ENCODE measurements around the gene HMG20B. TPM values are rescaled to one million over a fixed set of nuclear protein-coding genes. Genes with fewer than 3 reads are reported as not detected.

HMG20B gene
- total RNA-seq, 1 experiment from 2014 or later = 115 TPM

DNA sequence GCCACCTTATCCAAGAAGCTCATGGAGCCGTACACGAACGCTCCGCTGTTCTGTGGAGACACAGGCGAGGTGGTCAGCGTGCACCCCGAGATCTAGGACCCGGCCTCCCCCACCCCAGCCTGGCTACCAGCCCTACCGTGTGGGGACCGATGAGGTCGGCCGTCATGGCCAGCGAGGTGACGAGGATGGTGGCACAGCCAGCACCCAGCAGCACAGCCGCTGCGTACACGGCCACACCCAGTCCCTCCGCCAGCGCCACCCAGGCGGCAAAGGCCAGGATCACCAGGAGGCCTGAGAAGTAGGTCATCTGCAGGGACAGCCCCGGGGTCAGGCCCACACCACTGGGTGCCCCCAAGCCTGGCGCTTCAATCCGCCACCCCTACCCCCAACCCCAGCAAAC, 26.6 kb upstream of the HMG20B start:
- CTCF ChIA-PET = no interaction called here
- H3F3A ChIP-seq (ENCODE audit: insufficient read depth, low read depth) = peaks cover 4% of the 10 kb centered on the region; the same call in 1 of the 2 replicates
- no TSS peak for BruUV-seq (replicated peaks)
- no peak overlapping the region for H3K4me3 ChIP-seq
- no peak overlapping the region for H2AFZ ChIP-seq
- no peaks in the 10 kb centered on the region for H3K79me2 ChIP-seq (ENCODE audit: low read depth)
- no peaks in the 10 kb centered on the region for H3K9me2 ChIP-seq (ENCODE audit: insufficient read depth)
- POLR2A ChIA-PET (ENCODE audit: unreplicated experiment) = interaction anchor here (0.6 kb wide), 1 partner anchor 596 kb away, joined by 14 read pairs; no protein-coding TSS in a partner anchor
- no peak for DNase-seq
- intact Hi-C loops (cut with micrococcal nuclease; ENCODE audit: unreplicated experiment) = loop anchor here (5.0 kb wide), 1 partner anchor 661 kb away; no protein-coding TSS in a partner anchor
- no peaks in the 10 kb centered on the region for H3K27me3 ChIP-seq (ENCODE audit: insufficient read depth, low read depth)
- H3K36me3 ChIP-seq (ENCODE audit: low read depth) = no peaks in the 10 kb centered on the region
- H3K27ac ChIP-seq = no peak overlapping the region
- no peaks in the 10 kb centered on the region for H3K9me3 ChIP-seq (ENCODE audit: insufficient read depth, low read depth)
- H3K4me1 ChIP-seq (replicated peaks; ENCODE audit: insufficient read depth) = no peaks in the 10 kb centered on the region
- H3K4me2 ChIP-seq = no peak overlapping the region
- no peaks in the 10 kb centered on the region; the same call in 1 of the 2 replicates for H4K20me1 ChIP-seq (ENCODE audit: insufficient read depth)
- no peak for TF ChIP-seq EZH2 (IDR thresholded peaks at IDR 0.05; ENCODE audit: low read depth)
- TF ChIP-seq, protein P1, sequence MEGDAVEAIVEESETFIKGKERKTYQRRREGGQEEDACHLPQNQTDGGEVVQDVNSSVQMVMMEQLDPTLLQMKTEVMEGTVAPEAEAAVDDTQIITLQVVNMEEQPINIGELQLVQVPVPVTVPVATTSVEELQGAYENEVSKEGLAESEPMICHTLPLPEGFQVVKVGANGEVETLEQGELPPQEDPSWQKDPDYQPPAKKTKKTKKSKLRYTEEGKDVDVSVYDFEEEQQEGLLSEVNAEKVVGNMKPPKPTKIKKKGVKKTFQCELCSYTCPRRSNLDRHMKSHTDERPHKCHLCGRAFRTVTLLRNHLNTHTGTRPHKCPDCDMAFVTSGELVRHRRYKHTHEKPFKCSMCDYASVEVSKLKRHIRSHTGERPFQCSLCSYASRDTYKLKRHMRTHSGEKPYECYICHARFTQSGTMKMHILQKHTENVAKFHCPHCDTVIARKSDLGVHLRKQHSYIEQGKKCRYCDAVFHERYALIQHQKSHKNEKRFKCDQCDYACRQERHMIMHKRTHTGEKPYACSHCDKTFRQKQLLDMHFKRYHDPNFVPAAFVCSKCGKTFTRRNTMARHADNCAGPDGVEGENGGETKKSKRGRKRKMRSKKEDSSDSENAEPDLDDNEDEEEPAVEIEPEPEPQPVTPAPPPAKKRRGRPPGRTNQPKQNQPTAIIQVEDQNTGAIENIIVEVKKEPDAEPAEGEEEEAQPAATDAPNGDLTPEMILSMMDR (conservative IDR thresholded peaks at IDR 0.05) = no peak

DNA sequence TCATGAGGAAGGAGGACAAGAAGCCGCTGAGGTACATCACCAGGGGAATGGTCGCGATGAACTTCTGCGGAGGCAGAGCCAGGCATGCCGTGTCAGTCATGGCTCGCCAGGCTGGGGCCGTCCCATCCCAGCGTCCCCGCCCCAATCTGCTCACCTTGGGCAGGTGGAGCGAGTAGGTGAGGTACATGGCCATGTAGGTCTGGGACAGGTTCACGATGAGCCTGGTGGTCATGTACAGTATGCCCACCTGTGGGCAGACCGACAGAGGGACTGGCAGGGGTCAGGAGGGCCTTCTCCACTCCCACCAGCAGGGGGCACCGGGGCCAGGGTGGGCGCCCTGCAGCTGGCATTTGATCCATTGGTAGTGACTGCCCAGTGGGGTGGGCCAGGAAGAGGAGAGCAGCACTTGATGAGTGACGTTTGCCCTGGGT, 25.4 kb upstream of the HMG20B start:
- ChIA-PET CTCF (no interaction called here), POLR2A (ENCODE audit: unreplicated experiment) (interaction anchor here (0.6 kb wide), 1 partner anchor 16 kb away, joined by 3 read pairs; no protein-coding TSS in a partner anchor)
- H3K4me2 ChIP-seq = no peak overlapping the region
- no TSS peak for BruUV-seq (replicated peaks)
- no peaks in the 10 kb centered on the region for H3K36me3 ChIP-seq (ENCODE audit: low read depth)
- no peak overlapping the region for H3K4me3 ChIP-seq
- H2AFZ ChIP-seq = no peak overlapping the region
- intact Hi-C loops (cut with micrococcal nuclease; ENCODE audit: unreplicated experiment) = loop anchor here (5.0 kb wide), 1 partner anchor 660 kb away; no protein-coding TSS in a partner anchor
- H3K9me2 ChIP-seq (ENCODE audit: insufficient read depth) = no peaks in the 10 kb centered on the region
- no peaks in the 10 kb centered on the region; the same call in 1 of the 2 replicates for H4K20me1 ChIP-seq (ENCODE audit: insufficient read depth)
- H3K79me2 ChIP-seq (ENCODE audit: low read depth) = no peaks in the 10 kb centered on the region
- H3K9me3 ChIP-seq (ENCODE audit: insufficient read depth, low read depth) = no peaks in the 10 kb centered on the region
- no peaks in the 10 kb centered on the region for H3K27me3 ChIP-seq (ENCODE audit: insufficient read depth, low read depth)
- H3F3A ChIP-seq (ENCODE audit: insufficient read depth, low read depth) = no peaks in the 10 kb centered on the region
- no peaks in the 10 kb centered on the region for H3K4me1 ChIP-seq (replicated peaks; ENCODE audit: insufficient read depth)
- no peak overlapping the region for H3K27ac ChIP-seq
- no peak for DNase-seq
- no peak for TF ChIP-seq EZH2 (IDR thresholded peaks at IDR 0.05; ENCODE audit: low read depth)
- TF ChIP-seq, protein P1 (conservative IDR thresholded peaks at IDR 0.05) = peak; percentile 57; the same call in 1 of the 2 replicates

DNA sequence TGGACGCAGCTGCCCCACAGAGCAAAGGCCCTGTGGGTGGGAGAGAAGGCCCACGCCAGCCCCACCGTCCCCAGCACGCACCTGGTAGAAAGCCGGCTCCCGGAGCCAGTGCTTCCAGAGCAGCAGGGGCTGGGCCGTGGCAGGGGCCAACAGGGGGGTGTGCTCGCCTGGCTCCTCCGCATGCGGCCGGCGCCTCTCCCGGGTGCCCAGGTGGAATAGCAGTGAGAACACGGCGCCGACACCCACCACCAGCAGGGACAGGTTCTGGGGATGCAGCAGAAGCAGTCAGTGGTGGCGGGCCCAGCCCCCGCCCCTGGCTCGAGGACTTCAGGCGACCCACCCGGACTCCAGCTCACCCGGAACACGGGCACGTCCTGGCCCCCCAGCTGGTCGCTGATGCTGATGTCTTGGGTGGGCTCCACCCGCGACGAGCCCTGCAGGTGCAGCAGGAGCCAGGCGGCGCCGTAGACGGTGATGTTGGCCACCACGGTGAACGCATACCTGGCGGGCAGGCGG, 24.9 kb upstream of the HMG20B start:
- H3K4me3 ChIP-seq = no peak overlapping the region
- intact Hi-C loops (cut with micrococcal nuclease; ENCODE audit: unreplicated experiment) = loop anchor here (5.0 kb wide), 1 partner anchor 659 kb away; no protein-coding TSS in a partner anchor
- no peaks in the 10 kb centered on the region for H3K79me2 ChIP-seq (ENCODE audit: low read depth)
- POLR2A ChIA-PET (ENCODE audit: unreplicated experiment) = interaction anchor here (0.8 kb wide), 1 partner anchor 30 kb away, joined by 13 read pairs; no protein-coding TSS in a partner anchor
- H3K9me2 ChIP-seq (ENCODE audit: insufficient read depth) = no peaks in the 10 kb centered on the region
- H3F3A ChIP-seq (ENCODE audit: insufficient read depth, low read depth) = no peaks in the 10 kb centered on the region
- CTCF ChIA-PET = no interaction called here
- TF ChIP-seq, protein P1 (conservative IDR thresholded peaks at IDR 0.05) = peak; percentile 18; the same call in 1 of the 2 replicates
- no peak for TF ChIP-seq EZH2 (IDR thresholded peaks at IDR 0.05; ENCODE audit: low read depth)
- H3K36me3 ChIP-seq (ENCODE audit: low read depth) = no peaks in the 10 kb centered on the region
- no peaks in the 10 kb centered on the region for H3K4me1 ChIP-seq (replicated peaks; ENCODE audit: insufficient read depth)
- no peaks in the 10 kb centered on the region; the same call in 1 of the 2 replicates for H4K20me1 ChIP-seq (ENCODE audit: insufficient read depth)
- no peak overlapping the region for H3K27ac ChIP-seq
- BruUV-seq (replicated peaks) = no TSS peak
- no peaks in the 10 kb centered on the region for H3K27me3 ChIP-seq (ENCODE audit: insufficient read depth, low read depth)
- H2AFZ ChIP-seq = no peak overlapping the region
- H3K4me2 ChIP-seq = no peak overlapping the region
- no peak for DNase-seq
- H3K9me3 ChIP-seq (ENCODE audit: insufficient read depth, low read depth) = no peaks in the 10 kb centered on the region

Data from PC-9 (cell line).